ENCODE results near the gene COPS3.

DNA sequence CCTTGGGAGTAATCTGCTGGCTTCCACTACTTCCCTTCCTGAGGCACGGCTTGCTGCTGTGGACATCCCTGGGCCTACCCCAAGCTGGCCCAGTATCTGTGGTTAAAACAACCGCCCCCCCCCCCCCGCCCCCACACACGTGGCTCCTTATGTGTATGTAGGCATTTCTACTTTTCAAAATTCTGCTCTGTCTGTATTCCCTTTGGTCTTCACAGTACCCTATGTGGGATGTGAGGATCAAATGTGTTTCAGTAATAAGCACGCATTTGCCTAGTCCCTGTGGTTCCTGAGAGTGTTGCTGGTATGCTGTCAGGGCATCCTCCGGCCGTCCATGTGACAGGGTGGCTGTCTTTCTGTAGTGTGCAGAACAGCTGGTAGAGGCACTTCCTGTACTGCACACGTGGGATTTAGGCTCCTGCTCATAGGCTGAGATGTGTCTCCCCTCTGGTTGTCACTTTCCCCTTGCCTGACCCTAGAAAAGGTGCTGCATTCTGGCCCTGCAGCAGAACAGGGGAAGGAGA, 24.3 kb upstream of the COPS3 start:
- TF ChIP-seq, protein P1, sequence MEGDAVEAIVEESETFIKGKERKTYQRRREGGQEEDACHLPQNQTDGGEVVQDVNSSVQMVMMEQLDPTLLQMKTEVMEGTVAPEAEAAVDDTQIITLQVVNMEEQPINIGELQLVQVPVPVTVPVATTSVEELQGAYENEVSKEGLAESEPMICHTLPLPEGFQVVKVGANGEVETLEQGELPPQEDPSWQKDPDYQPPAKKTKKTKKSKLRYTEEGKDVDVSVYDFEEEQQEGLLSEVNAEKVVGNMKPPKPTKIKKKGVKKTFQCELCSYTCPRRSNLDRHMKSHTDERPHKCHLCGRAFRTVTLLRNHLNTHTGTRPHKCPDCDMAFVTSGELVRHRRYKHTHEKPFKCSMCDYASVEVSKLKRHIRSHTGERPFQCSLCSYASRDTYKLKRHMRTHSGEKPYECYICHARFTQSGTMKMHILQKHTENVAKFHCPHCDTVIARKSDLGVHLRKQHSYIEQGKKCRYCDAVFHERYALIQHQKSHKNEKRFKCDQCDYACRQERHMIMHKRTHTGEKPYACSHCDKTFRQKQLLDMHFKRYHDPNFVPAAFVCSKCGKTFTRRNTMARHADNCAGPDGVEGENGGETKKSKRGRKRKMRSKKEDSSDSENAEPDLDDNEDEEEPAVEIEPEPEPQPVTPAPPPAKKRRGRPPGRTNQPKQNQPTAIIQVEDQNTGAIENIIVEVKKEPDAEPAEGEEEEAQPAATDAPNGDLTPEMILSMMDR (IDR thresholded peaks at IDR 0.05): no peak
- no peak for TF ChIP-seq POLR2A (IDR thresholded peaks at IDR 0.05)
